ENCODE measurements around the gene METTL22.

Gene METTL22

GRCh38 chr16:8669481-8669880, 48.0 kb downstream of the METTL22 start:
- DNase-seq = no peak

GRCh38 chr16:8670014-8670560, 48.6 kb downstream of the METTL22 start:
- DNase-seq = no peak

- DNase-seq = no peak
These were observed 52.3 kb downstream of the METTL22 start for GRCh38 chr16:8673611-8674412.

GRCh38 chr16:8674413-8675022, 53.0 kb downstream of the METTL22 start, which contains the start of gene ABAT:
ABAT (plus strand) TSS chr16:8674617; CDS start chr16:8735740, 61,123 bp downstream.
- DNase-seq = no peak

- DNase-seq = no peak
These were observed 54.0 kb downstream of the METTL22 start for GRCh38 chr16:8675183-8676159.

GRCh38 chr16:8676160-8676547, 54.7 kb downstream of the METTL22 start:
- no peak for DNase-seq

- DNase-seq = no peak
These were observed 55.4 kb downstream of the METTL22 start for GRCh38 chr16:8676737-8677375.

- DNase-seq = no peak
These were observed 56.0 kb downstream of the METTL22 start for GRCh38 chr16:8677481-8677880.

- DNase-seq = no peak
These were observed 56.8 kb downstream of the METTL22 start for GRCh38 chr16:8678068-8678927.

- DNase-seq = no peak
These were observed 57.7 kb downstream of the METTL22 start for GRCh38 chr16:8679151-8679550.

GRCh38 chr16:8682551-8683259, 61.2 kb downstream of the METTL22 start:
- DNase-seq = no peak

GRCh38 chr16:8683640-8684039, 62.1 kb downstream of the METTL22 start:
- DNase-seq = no peak

GRCh38 chr16:8685617-8686016, 64.1 kb downstream of the METTL22 start:
- DNase-seq = no peak

GRCh38 chr16:8686031-8686621, 64.6 kb downstream of the METTL22 start:
- no peak for DNase-seq

GRCh38 chr16:8686879-8687278, 65.4 kb downstream of the METTL22 start:
- no peak for DNase-seq

GRCh38 chr16:8689686-8690085, 68.2 kb downstream of the METTL22 start:
- DNase-seq = no peak

- DNase-seq = no peak
These were observed 70.2 kb downstream of the METTL22 start for GRCh38 chr16:8691728-8692127.

GRCh38 chr16:8694795-8695728, 73.6 kb downstream of the METTL22 start:
- no peak for DNase-seq

- no peak for DNase-seq
These were observed 75.4 kb downstream of the METTL22 start for GRCh38 chr16:8696880-8697279.

Data from NCI-H187 treated with DMSO at 0.1 percent for 48 hours (cell line).